ENCODE data around the gene MAPK1. TPM values are rescaled to one million over a fixed set of nuclear protein-coding genes. Genes with fewer than 3 reads are reported as not detected.

The MAPK1 gene
- total and polyA plus RNA-seq, 2 donors (not counting 3 experiments of a cell fraction or from before 2014, with no cell fraction given), result 50.9 to 163 TPM

GRCh38 chr22:21707677-21708076 lies 159.8 kb downstream of the MAPK1 start:
- no peak overlapping the region for H3K27ac ChIP-seq (ENCODE audit: insufficient read depth, low read depth, low read length)
- H4K20me1 ChIP-seq (replicated peaks; ENCODE audit: control insufficient read depth, extremely low read depth, insufficient read depth, low read length), result no peaks in the 10 kb centered on the region
- DNase-seq (ENCODE audit: low read depth, low spot score), result no peak
- TF ChIP-seq FOS (IDR thresholded peaks at IDR 0.05; ENCODE audit: borderline replicate concordance, insufficient read depth, low read length), result no peak
- no peak for TF ChIP-seq JUN (IDR thresholded peaks at IDR 0.05; ENCODE audit: borderline replicate concordance, insufficient read depth, insufficient read length, low read depth)
- TF ChIP-seq MAX (IDR thresholded peaks at IDR 0.05; ENCODE audit: insufficient read depth, insufficient read length), result no peak
- no peak for TF ChIP-seq MYC (IDR thresholded peaks at IDR 0.05; ENCODE audit: low read depth, low read length)
- no peak for TF ChIP-seq POLR2A (IDR thresholded peaks at IDR 0.05; ENCODE audit: low read depth, low read length)
- no peak for TF ChIP-seq POLR2AphosphoS5 (IDR thresholded peaks at IDR 0.05; ENCODE audit: insufficient read depth, low read depth, low read length)
- TF ChIP-seq, protein P1, sequence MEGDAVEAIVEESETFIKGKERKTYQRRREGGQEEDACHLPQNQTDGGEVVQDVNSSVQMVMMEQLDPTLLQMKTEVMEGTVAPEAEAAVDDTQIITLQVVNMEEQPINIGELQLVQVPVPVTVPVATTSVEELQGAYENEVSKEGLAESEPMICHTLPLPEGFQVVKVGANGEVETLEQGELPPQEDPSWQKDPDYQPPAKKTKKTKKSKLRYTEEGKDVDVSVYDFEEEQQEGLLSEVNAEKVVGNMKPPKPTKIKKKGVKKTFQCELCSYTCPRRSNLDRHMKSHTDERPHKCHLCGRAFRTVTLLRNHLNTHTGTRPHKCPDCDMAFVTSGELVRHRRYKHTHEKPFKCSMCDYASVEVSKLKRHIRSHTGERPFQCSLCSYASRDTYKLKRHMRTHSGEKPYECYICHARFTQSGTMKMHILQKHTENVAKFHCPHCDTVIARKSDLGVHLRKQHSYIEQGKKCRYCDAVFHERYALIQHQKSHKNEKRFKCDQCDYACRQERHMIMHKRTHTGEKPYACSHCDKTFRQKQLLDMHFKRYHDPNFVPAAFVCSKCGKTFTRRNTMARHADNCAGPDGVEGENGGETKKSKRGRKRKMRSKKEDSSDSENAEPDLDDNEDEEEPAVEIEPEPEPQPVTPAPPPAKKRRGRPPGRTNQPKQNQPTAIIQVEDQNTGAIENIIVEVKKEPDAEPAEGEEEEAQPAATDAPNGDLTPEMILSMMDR (IDR thresholded peaks at IDR 0.05; ENCODE audit: extremely low read depth in 1 of 2, insufficient read depth in 1 of 2, low read depth in 1 of 2, low read length in 2 of 2), result no peak
- no peak for TF ChIP-seq GATA2 (IDR thresholded peaks at IDR 0.05; ENCODE audit: insufficient read depth, insufficient read length, low read depth, low read length)
- TF ChIP-seq EZH2 (IDR thresholded peaks at IDR 0.05; ENCODE audit: borderline replicate concordance, low read depth, low read length, severe bottlenecking), result no peak
- no peak overlapping the region for H3K4me3 ChIP-seq (replicated peaks in 1 of 3; ENCODE audit: insufficient read depth in 1 of 3, low read depth in 1 of 3, low read length in 3 of 3)
- H3K9me3 ChIP-seq (replicated peaks; ENCODE audit: control insufficient read depth, insufficient read depth, low read length), result no peaks in the 10 kb centered on the region
- POLR2A ChIA-PET, result interaction anchor here (0.6 kb wide), 1 partner anchor 229 kb away, joined by 4 read pairs; no protein-coding TSS in a partner anchor
- H3K9me1 ChIP-seq (replicated peaks; ENCODE audit: control insufficient read depth, extremely low read depth, insufficient read depth, low read length), result no peaks in the 10 kb centered on the region
- intact Hi-C loops (cut with micrococcal nuclease), result no loop called here
- BruUV-seq (replicated peaks), result no TSS peak
- H3K27me3 ChIP-seq (ENCODE audit: control insufficient read depth in 2 of 2, insufficient read depth in 2 of 2, low read length in 2 of 2), result no peaks in the 10 kb centered on the region
- H3K79me2 ChIP-seq (ENCODE audit: control insufficient read depth, insufficient read depth, low read length), result no peaks in the 10 kb centered on the region
- H3K9ac ChIP-seq (replicated peaks; ENCODE audit: extremely low read depth, insufficient read depth, low read length), result no peak overlapping the region
- CTCF ChIA-PET, result interaction anchor here (0.9 to 1.8 kb wide), 4 partner anchors 23 to 245 kb away, joined by 3 to 6 read pairs (median 4); partner anchors contain the start of gene PPM1F
- H3K4me2 ChIP-seq (ENCODE audit: insufficient read depth, low read length), result no peak overlapping the region
- H2AFZ ChIP-seq (ENCODE audit: low read depth, low read length), result no peak overlapping the region
- FAIRE-seq, result no peak
- dilution Hi-C loops (cut with MboI; ENCODE audit: extremely low pct_ligation_motif_present, low sequenced_read_pairs), result loop anchor here (25.0 kb wide), 1 partner anchor 230 kb away; no protein-coding TSS in a partner anchor
- H3K4me1 ChIP-seq (ENCODE audit: control insufficient read depth, extremely low read depth, insufficient read depth, low read length), result no peaks in the 10 kb centered on the region
- peaks cover 0 to 3% of the 10 kb centered on the region in 2 experiments for H3K36me3 ChIP-seq (ENCODE audit: control insufficient read depth in 2 of 2, extremely low read depth in 1 of 2, insufficient read depth in 2 of 2, low read length in 2 of 2)

Small RNA genes lying within 50 kb of the gene (small RNA-seq; reads per million reads assigned to genes)
- gene RN7SL280P (ENCODE audit: insufficient read depth, insufficient read length, low read depth, low replicate concordance) (not detected), gene RNA5SP493 (ENCODE audit: insufficient read depth, insufficient read length, low read depth, low replicate concordance) (not detected)

Other genes starting within 250 kb of the MAPK1 start
- 23.8 and 27.2 TPM in 2 replicates for gene YDJC, start 237.6 kb downstream of the MAPK1 start, total RNA-seq
- 29.9 and 40.8 TPM in 2 replicates for gene YDJC, start 237.6 kb downstream of the MAPK1 start, polyA plus RNA-seq
- 0.33 and 0.53 TPM in 2 replicates for gene CCDC116, start 234.9 kb downstream of the MAPK1 start, total RNA-seq
- 0.18 and 0.21 TPM in 2 replicates for gene CCDC116, start 234.9 kb downstream of the MAPK1 start, polyA plus RNA-seq
- gene SDF2L1, start 225.3 kb downstream of the MAPK1 start, total RNA-seq, result 66.7 and 75.1 TPM in 2 replicates
- 79.5 and 111 TPM in 2 replicates for gene SDF2L1, start 225.3 kb downstream of the MAPK1 start, polyA plus RNA-seq
- 45.3 and 47.9 TPM in 2 replicates for gene PPIL2, start 201.6 kb downstream of the MAPK1 start, total RNA-seq
- 49.7 and 50.2 TPM in 2 replicates for gene PPIL2, start 201.6 kb downstream of the MAPK1 start, polyA plus RNA-seq
- 6.2 and 6.5 TPM in 2 replicates for gene YPEL1, start 131.9 kb downstream of the MAPK1 start, total RNA-seq
- gene YPEL1, start 131.9 kb downstream of the MAPK1 start, polyA plus RNA-seq, result 3.1 and 3.7 TPM in 2 replicates
- 171 and 178 TPM in 2 replicates for gene PPM1F, start 85.2 kb upstream of the MAPK1 start, total RNA-seq
- 107 and 110 TPM in 2 replicates for gene PPM1F, start 85.2 kb upstream of the MAPK1 start, polyA plus RNA-seq
- gene TOP3B, start 115.1 kb upstream of the MAPK1 start, total RNA-seq, result 49.9 and 56.5 TPM in 2 replicates
- 25.2 and 28.3 TPM in 2 replicates for gene TOP3B, start 115.1 kb upstream of the MAPK1 start, polyA plus RNA-seq

Data from endothelial cell of umbilical vein (primary cell).